ENCODE measurements around the gene RGS7BP.

GRCh38 chr5:64632251-64632650 is 126.4 kb downstream of the RGS7BP start:
- TF ChIP-seq, protein P1, sequence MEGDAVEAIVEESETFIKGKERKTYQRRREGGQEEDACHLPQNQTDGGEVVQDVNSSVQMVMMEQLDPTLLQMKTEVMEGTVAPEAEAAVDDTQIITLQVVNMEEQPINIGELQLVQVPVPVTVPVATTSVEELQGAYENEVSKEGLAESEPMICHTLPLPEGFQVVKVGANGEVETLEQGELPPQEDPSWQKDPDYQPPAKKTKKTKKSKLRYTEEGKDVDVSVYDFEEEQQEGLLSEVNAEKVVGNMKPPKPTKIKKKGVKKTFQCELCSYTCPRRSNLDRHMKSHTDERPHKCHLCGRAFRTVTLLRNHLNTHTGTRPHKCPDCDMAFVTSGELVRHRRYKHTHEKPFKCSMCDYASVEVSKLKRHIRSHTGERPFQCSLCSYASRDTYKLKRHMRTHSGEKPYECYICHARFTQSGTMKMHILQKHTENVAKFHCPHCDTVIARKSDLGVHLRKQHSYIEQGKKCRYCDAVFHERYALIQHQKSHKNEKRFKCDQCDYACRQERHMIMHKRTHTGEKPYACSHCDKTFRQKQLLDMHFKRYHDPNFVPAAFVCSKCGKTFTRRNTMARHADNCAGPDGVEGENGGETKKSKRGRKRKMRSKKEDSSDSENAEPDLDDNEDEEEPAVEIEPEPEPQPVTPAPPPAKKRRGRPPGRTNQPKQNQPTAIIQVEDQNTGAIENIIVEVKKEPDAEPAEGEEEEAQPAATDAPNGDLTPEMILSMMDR (IDR thresholded peaks at IDR 0.05; ENCODE audit: low read depth, low read length), result no peak
- no peak for TF ChIP-seq EZH2phosphoT487 (IDR thresholded peaks at IDR 0.05; ENCODE audit: low read depth)

Measured in OCI-LY3 (cell line).